ENCODE results near the gene TMEM163. TPM values are rescaled to one million over a fixed set of nuclear protein-coding genes. Genes with fewer than 3 reads are reported as not detected.

TMEM163 gene
- total RNA-seq, 4 donors from 2014 or later: 0.27 to 4.7 (median 1.1) TPM

DNA sequence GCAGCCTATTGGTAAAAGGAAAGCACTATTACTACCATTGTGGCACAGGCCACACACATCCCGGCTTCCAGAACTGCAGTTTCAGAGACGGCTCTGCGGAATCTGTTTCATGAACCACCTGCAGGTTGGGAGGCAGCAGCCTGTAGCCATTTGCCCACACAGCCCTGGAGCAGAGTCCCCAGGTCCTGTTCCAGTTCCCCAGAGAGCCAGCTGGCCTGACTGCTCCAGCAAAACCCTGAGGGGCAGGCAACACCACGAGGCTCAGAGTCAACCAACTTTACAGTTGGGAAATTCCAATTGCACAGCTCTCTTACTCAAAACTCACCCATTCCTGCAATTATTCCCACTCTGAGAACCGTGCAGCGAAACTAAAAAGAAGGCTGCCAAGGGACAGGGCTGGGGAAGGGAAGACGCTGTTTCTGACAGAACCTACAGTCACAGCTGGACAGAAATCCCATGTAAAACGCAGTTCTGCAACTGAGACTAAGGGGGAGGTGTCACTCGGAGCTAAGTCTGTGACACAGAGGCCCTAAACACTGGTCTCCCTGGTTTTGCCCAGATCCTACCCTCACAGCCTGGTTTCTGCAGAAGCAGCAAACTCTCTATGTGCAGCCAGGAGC is 219.4 kb downstream of the TMEM163 start:
- 64 to 68% methylated on average over 5 to 9 of the region's 9 CpGs for WGBS, 2 donors
- Histone ChIP-seq H3K27ac (no peak overlapping the region), H3K4me1 (no peaks in the 10 kb centered on the region), H3K27me3 (no peaks in the 10 kb centered on the region), H3K36me3 (no peaks in the 10 kb centered on the region), H3K4me3 (replicated peaks in 1 of 3) (no peak overlapping the region), H3K9me3 (no peaks in the 10 kb centered on the region)
- TF ChIP-seq, protein P1, sequence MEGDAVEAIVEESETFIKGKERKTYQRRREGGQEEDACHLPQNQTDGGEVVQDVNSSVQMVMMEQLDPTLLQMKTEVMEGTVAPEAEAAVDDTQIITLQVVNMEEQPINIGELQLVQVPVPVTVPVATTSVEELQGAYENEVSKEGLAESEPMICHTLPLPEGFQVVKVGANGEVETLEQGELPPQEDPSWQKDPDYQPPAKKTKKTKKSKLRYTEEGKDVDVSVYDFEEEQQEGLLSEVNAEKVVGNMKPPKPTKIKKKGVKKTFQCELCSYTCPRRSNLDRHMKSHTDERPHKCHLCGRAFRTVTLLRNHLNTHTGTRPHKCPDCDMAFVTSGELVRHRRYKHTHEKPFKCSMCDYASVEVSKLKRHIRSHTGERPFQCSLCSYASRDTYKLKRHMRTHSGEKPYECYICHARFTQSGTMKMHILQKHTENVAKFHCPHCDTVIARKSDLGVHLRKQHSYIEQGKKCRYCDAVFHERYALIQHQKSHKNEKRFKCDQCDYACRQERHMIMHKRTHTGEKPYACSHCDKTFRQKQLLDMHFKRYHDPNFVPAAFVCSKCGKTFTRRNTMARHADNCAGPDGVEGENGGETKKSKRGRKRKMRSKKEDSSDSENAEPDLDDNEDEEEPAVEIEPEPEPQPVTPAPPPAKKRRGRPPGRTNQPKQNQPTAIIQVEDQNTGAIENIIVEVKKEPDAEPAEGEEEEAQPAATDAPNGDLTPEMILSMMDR (IDR thresholded peaks at IDR 0.05): no peak
- no peak for TF ChIP-seq POLR2A (IDR thresholded peaks at IDR 0.05)
- DNase-seq: no peak
- intact Hi-C loops (cut with DNase I): no loop called here

DNA sequence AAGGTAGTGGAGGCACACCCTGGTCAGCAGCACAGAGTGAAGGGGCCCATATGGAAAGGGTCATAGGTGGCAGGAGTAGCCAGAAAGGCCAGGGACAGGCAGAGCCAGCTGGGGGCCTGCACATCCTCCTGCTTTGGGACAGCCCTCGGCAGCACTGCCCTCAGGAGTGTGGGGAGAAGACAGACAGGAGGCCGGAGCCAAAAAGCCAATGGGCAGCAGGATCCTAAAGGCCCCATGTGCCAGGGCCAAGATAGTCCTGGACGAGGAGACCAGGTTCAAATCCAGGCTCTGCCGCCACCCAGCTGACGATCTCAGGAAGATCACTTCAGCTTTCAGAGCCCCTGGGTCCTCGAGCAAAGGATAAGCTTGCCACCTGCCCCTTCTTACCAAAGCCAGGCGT is 220.1 kb downstream of the TMEM163 start:
- TF ChIP-seq POLR2A (IDR thresholded peaks at IDR 0.05): no peak
- TF ChIP-seq, protein P1 (IDR thresholded peaks at IDR 0.05): no peak
- Histone ChIP-seq H3K36me3 (no peaks in the 10 kb centered on the region), H3K4me3 (replicated peaks in 1 of 3) (no peak overlapping the region), H3K9me3 (no peaks in the 10 kb centered on the region), H3K27me3 (no peaks in the 10 kb centered on the region), H3K27ac (no peak overlapping the region), H3K4me1 (no peaks in the 10 kb centered on the region)
- intact Hi-C loops (cut with DNase I): no loop called here
- 79 to 92% methylated on average over 7 of the region's 7 CpGs for WGBS, 2 donors
- DNase-seq: no peak

DNA sequence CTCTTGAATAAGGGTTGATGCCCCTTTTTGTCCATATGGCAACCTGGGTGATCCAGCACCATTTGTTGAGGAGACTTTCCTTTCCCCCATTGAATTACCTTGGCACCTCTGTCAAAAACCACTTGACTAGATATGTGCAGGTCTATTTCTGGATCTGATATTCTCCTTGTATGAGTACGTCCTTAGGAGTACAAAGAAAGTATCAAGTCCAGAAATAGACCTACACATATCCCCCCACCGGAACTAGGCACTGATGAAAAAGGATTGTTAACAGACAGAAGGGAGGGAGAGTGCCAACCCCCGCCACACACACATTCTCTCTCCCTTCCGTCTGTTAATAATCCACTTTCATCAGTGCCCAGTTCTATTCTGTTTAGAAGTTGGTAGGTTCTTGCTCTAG is 225.0 kb downstream of the TMEM163 start:
- no peaks in the 10 kb centered on the region for H3K9me3 ChIP-seq
- intact Hi-C loops (cut with DNase I): no loop called here
- WGBS, 2 donors: 83 to 91% methylated on average over 4 of the region's 4 CpGs
- DNase-seq: no peak
- no peaks in the 10 kb centered on the region for H3K27me3 ChIP-seq
- no peaks in the 10 kb centered on the region for H3K4me1 ChIP-seq
- H3K27ac ChIP-seq: no peak overlapping the region
- no peak overlapping the region for H3K4me3 ChIP-seq (replicated peaks in 1 of 3)
- H3K36me3 ChIP-seq: no peaks in the 10 kb centered on the region
- no peak for TF ChIP-seq POLR2A (IDR thresholded peaks at IDR 0.05)
- TF ChIP-seq, protein P1 (IDR thresholded peaks at IDR 0.05): no peak

DNA sequence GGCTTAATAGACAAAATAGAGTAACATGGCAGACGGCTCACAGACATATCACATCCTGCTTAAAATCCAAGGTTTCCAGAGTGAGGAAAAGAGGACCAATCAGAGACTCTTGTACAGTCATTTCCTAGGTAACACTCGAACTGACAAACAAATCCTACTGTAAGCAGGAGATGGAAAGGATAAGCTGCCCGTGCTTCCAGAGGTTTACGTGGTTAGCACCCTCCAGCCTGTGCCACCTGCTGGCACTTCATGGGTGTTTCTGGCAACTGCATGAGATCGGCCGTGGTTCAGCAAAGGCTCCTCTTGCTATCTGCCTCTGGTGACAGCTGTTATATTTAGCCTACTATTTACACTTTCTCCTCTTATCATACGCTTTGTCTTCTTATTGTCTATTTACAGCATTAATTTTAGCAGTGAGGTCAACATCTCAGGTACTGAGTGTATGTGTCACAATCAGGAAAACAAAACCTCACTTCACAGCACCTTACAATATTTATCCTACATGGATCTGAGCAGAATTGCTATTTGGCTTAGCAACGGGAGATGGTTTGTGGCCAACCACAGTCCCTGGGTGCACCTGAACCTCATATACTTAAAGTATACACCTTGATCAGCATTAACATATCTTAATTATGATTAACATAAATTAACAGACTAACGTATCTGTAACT is 226.9 kb downstream of the TMEM163 start:
- H3K4me1 ChIP-seq: no peaks in the 10 kb centered on the region
- intact Hi-C loops (cut with DNase I): no loop called here
- peak in 1 of 2 donors; percentile 9 for DNase-seq

DNA sequence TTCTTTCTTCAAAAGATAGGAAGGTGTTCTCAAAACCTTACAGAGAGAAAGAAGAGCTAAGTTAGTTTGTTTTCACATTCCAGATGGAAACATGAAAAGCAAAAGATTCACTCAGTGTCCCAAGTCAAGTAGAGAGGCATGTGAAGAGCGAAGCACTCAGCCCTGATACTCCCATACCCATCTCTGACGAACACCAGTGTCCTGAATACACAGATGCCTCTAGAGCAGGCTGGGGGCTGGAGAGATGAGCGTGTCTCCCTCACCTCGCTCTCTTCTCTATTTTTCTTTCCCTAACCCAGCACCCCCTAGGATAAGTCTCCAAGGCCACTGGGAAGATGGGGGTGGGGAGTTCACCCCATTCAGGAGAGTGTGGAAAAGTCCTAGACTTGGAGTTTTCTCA is 227.8 kb downstream of the TMEM163 start:
- Histone ChIP-seq H3K9me3 (no peaks in the 10 kb centered on the region), H3K4me1 (no peaks in the 10 kb centered on the region), H3K27me3 (no peaks in the 10 kb centered on the region), H3K36me3 (no peaks in the 10 kb centered on the region), H3K27ac (no peak overlapping the region), H3K4me3 (replicated peaks in 1 of 3) (no peak overlapping the region)
- no peak for DNase-seq
- intact Hi-C loops (cut with DNase I): no loop called here
- TF ChIP-seq, protein P1 (IDR thresholded peaks at IDR 0.05): no peak
- no peak for TF ChIP-seq POLR2A (IDR thresholded peaks at IDR 0.05)
- 68 to 76% methylated on average over 4 of the region's 4 CpGs for WGBS, 2 donors

More for the DNA sequence above, 226.9 kb downstream of the TMEM163 start:
- H3K27me3 ChIP-seq: no peaks in the 10 kb centered on the region
- WGBS, 2 donors: 53 to 62% methylated on average over 9 of the region's 9 CpGs
- no peaks in the 10 kb centered on the region for H3K9me3 ChIP-seq
- H3K4me3 ChIP-seq (replicated peaks in 1 of 3): no peak overlapping the region
- H3K27ac ChIP-seq: no peak overlapping the region
- no peaks in the 10 kb centered on the region for H3K36me3 ChIP-seq
- TF ChIP-seq, protein P1 (IDR thresholded peaks at IDR 0.05): no peak
- no peak for TF ChIP-seq POLR2A (IDR thresholded peaks at IDR 0.05)

All from thyroid gland (tissue), 4 donors.